Mammary epithelial cell (primary cell): ENCODE results near the gene ATP8A2.
"Not testable (repeated sequence)": the region's sequence is repeated elsewhere in the genome, so short reads cannot be mapped to it uniquely, and the experiment has no call there.

Source experiments
- EZH2 ChIP-seq: IDR thresholded peaks from 2 replicates; pipeline ENCODE4 v1.6.1; 2012; ENCODE audit warnings: low read length, inconsistent platforms, borderline replicate concordance
- TF ChIP-seq, protein P1 (sequence below), 2 donors: IDR thresholded peaks in 1 of 2; conservative IDR thresholded peaks in 1 of 2; 2 replicates each; pipeline ENCODE4 v1.5.1; 2011 to 2012; ENCODE audit warnings: inconsistent platforms in 2 of 2, low read length in 2 of 2, mild to moderate bottlenecking in 2 of 2, control low read depth in 1 of 2, low read depth in 1 of 2; ENCODE audit not compliant: insufficient read depth in 1 of 2; ENCODE audit errors: extremely low read depth in 1 of 2

DNA sequence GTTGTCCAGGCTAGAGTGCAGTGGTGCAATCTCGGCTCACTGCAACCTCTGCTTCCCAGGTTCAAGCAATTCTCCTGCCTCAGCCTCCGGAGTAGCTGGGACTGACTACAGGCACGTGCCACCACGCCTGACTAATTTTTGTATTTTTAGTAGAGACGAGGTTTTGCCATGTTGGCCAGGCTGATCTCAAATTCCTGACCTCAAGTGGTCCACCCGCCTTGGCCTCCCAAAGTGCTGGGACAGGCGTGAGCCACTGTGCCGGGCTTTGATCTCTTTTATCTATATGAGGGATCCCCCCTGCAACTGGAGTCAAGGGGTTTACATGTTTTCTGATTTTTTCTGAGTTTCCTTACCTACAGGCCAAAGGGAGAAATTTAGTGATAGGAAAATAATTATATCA is 200.4 kb downstream of the ATP8A2 start:
- TF ChIP-seq, protein P1, sequence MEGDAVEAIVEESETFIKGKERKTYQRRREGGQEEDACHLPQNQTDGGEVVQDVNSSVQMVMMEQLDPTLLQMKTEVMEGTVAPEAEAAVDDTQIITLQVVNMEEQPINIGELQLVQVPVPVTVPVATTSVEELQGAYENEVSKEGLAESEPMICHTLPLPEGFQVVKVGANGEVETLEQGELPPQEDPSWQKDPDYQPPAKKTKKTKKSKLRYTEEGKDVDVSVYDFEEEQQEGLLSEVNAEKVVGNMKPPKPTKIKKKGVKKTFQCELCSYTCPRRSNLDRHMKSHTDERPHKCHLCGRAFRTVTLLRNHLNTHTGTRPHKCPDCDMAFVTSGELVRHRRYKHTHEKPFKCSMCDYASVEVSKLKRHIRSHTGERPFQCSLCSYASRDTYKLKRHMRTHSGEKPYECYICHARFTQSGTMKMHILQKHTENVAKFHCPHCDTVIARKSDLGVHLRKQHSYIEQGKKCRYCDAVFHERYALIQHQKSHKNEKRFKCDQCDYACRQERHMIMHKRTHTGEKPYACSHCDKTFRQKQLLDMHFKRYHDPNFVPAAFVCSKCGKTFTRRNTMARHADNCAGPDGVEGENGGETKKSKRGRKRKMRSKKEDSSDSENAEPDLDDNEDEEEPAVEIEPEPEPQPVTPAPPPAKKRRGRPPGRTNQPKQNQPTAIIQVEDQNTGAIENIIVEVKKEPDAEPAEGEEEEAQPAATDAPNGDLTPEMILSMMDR (conservative IDR thresholded peaks at IDR 0.05 in 1 of 2, IDR thresholded peaks at IDR 0.05 in 1 of 2; ENCODE audit: extremely low read depth in 1 of 2, insufficient read depth in 1 of 2, low read depth in 1 of 2, low read length in 2 of 2), result not testable (repeated sequence)
- TF ChIP-seq EZH2, result not testable (repeated sequence)
